Body of pancreas (tissue), 4 donors: ENCODE measurements around the gene ANXA5.

ENCODE experiments used
- CTCF ChIP-seq, 7 experiments: fragments of 450-650 bp in 4 of 7; fragments of 200-600 bp in 3 of 7; sonication (generic) in 3 of 7; IDR thresholded peaks; one replicate each; pipeline ENCODE4 v1.5.1; 2016 to 2019; ENCODE audit warnings: antibody characterized with exemption in 7 of 7
- POLR2A ChIP-seq, 3 donors: fragments of 450-650 bp; IDR thresholded peaks; one replicate each; pipeline ENCODE4 v1.6.1; 2016; ENCODE audit warnings: antibody characterized with exemption in 3 of 3, mild to moderate bottlenecking in 2 of 3

- TF ChIP-seq CTCF (IDR thresholded peaks at IDR 0.05) = no peak
- no peak for TF ChIP-seq POLR2A (IDR thresholded peaks at IDR 0.05)
Measured at GRCh38 chr4:121720109-121720508, 23.3 kb upstream of the ANXA5 start.
